Activated gamma-delta T cell treated with anti-CD3 and anti-CD28 coated beads, Interleukin-2, amount 50 U/mL, for 16 hours (primary cell): ENCODE measurements around the gene TUT7.

ENCODE experiments used
- DNase-seq: peaks from one replicate; pipeline ENCODE4 v3.0.0-alpha.2; 2020; ENCODE audit warnings: low read depth

Gene TUT7

GRCh38 chr9:86252870-86253269, 101.3 kb downstream of the TUT7 start:
- DNase-seq, result no peak

GRCh38 chr9:86250123-86250522, 104.1 kb downstream of the TUT7 start:
- no peak for DNase-seq

- DNase-seq, result no peak
These were observed 105.5 kb downstream of the TUT7 start for GRCh38 chr9:86248746-86249145.

GRCh38 chr9:86246752-86247161, 107.5 kb downstream of the TUT7 start:
- DNase-seq, result no peak

- DNase-seq, result no peak
These were observed 112.1 kb downstream of the TUT7 start for GRCh38 chr9:86242071-86242470.

GRCh38 chr9:86241216-86241615, 113.0 kb downstream of the TUT7 start:
- DNase-seq, result no peak

- no peak for DNase-seq
These were observed 115.1 kb downstream of the TUT7 start for GRCh38 chr9:86238861-86239770.
